PC-3 (cell line): ENCODE measurements around the gene EPG5. TPM values are rescaled to one million over a fixed set of nuclear protein-coding genes. Genes with fewer than 3 reads are reported as not detected.

Source experiments
- ATAC-seq: fragments of 200-7000 bp; cut with Tn5 transposase; 2 replicates; pipeline ENCODE4 v1.9.1; 2020; ENCODE audit warnings: mild to moderate bottlenecking, moderate library complexity
- BruUV-seq: library from RNA; stranded (reverse); fragments of 400-500 nt; replicated peaks from 2 replicates; lab custom pipeline; 2021; lab: Mats Ljungman, UMichigan
- CTCF ChIA-PET: fragments of 300-600 bp; sonication (Branson Sonifier 250); formaldehyde crosslinking; loops from one replicate; lab custom pipeline; 2022; ENCODE audit warnings: antibody characterized with exemption; lab: Charles Lee
- POLR2A ChIA-PET: fragments of 300-600 bp; sonication (Branson Sonifier 250); formaldehyde crosslinking; loops from one replicate; lab custom pipeline; 2022; ENCODE audit warnings: antibody characterized with exemption; ENCODE audit not compliant: unreplicated experiment; lab: Charles Lee
- DNase-seq: peaks from one replicate; pipeline ENCODE4 v3.0.0-alpha.2; 2015
- H2AFZ ChIP-seq: fragments of 300-600 bp; sonication (generic); 2 replicates; pipeline ENCODE4 v1.6.0; 2016; ENCODE audit warnings: antibody characterized with exemption, low read length
- H3F3A ChIP-seq: fragments of 300-600 bp; sonication (generic); one replicate; pipeline ENCODE4 v1.6.0; 2017; ENCODE audit warnings: antibody characterized with exemption, low read length, control low read depth, mild to moderate bottlenecking; ENCODE audit not compliant: unreplicated experiment
- H3K27ac ChIP-seq: fragments of 300-600 bp; sonication (generic); 2 replicates; pipeline ENCODE4 v1.5.1; 2016; ENCODE audit warnings: mild to moderate bottlenecking, low read length
- H3K27me3 ChIP-seq: fragments of 300-600 bp; sonication (generic); 2 replicates; pipeline ENCODE4 v1.6.1; 2016; ENCODE audit warnings: low read length, mixed read lengths
- H3K36me3 ChIP-seq: fragments of 300-600 bp; sonication (generic); 2 replicates; pipeline ENCODE4 v1.6.1; 2016; ENCODE audit warnings: low read depth, mixed run types, low read length, mixed read lengths
- H3K4me1 ChIP-seq: fragments of 300-600 bp; sonication (generic); 2 replicates; pipeline ENCODE4 v1.5.1; 2016; ENCODE audit warnings: low read length; ENCODE audit not compliant: insufficient read depth
- H3K4me2 ChIP-seq: fragments of 300-600 bp; sonication (generic); 2 replicates; pipeline ENCODE4 v1.6.0; 2016; ENCODE audit warnings: low read length
- H3K4me3 ChIP-seq: fragments of 300-600 bp; sonication (generic); 2 replicates; pipeline ENCODE4 v1.5.1; 2016; ENCODE audit warnings: mild to moderate bottlenecking, low read length, mixed read lengths
- H3K79me2 ChIP-seq: fragments of 300-600 bp; sonication (generic); 2 replicates; pipeline ENCODE4 v1.6.1; 2017; ENCODE audit warnings: low read length, mixed read lengths
- H3K9ac ChIP-seq: fragments of 300-600 bp; sonication (generic); 2 replicates; pipeline ENCODE4 v1.6.0; 2016; ENCODE audit warnings: mild to moderate bottlenecking, low read length
- H3K9me2 ChIP-seq: fragments of 300-600 bp; sonication (generic); replicated peaks from 2 replicates; pipeline ENCODE4 v1.6.1; 2016; ENCODE audit warnings: mixed run types, low read length, mixed read lengths
- H3K9me3 ChIP-seq: fragments of 300-600 bp; sonication (generic); 2 replicates; pipeline ENCODE4 v1.6.1; 2016; ENCODE audit warnings: low read length, mixed read lengths
- H4K20me1 ChIP-seq: fragments of 300-600 bp; sonication (generic); 2 replicates; pipeline ENCODE4 v1.6.1; 2016; ENCODE audit warnings: low read length, mixed read lengths
- EZH2 ChIP-seq: fragments of 300-600 bp; sonication (generic); IDR thresholded peaks from one replicate; pipeline ENCODE4 v1.6.1; 2017; ENCODE audit warnings: antibody characterized with exemption, mild to moderate bottlenecking, low read length; ENCODE audit not compliant: unreplicated experiment
- EZH2phosphoT487 ChIP-seq: fragments of 300-600 bp; sonication (generic); IDR thresholded peaks from 2 replicates; pipeline ENCODE4 v1.6.1; 2018; ENCODE audit warnings: mild to moderate bottlenecking, antibody characterized with exemption, low read length, borderline replicate concordance
- intact Hi-C: fragments of 100-400 bp; cut with micrococcal nuclease; formaldehyde crosslinking; loops from 2 replicates; pipeline ENCODE4 v1.9.0; 2023
- total RNA-seq: library from RNA; depleted of rRNA; stranded (reverse); fragments of >200 nt; gene quantifications from 2 replicates; pipeline ENCODE4 v1.2.3, GENCODE V29; 2014
- TF ChIP-seq, protein P1 (sequence below): fragments of 300-600 bp; sonication (generic); conservative IDR thresholded peaks from 2 replicates; pipeline ENCODE4 v1.5.1; 2017; ENCODE audit warnings: antibody characterized with exemption, low read depth, mild to moderate bottlenecking, low read length

Gene EPG5
- total RNA-seq, 1 experiment from 2014 or later, result 7.1 TPM

DNA sequence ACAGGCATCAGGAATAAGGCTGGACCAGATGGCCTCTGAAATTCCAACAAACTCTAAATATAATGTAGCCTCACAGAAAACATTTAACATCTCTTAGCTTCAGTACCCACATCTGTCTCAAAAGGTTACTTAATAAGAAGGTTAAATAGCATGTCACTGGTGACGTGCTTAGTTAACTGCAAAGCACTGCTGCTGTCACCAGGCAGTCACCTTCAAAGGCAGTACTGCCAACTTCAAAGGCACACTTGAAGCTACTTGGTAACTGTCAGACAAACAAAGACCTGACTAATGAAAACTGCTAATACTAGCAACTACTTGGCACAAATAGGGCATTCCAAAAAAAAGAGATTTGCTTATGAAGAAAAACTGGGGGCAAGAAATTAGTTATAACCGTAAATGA, 36.2 kb downstream of the EPG5 start:
- no peaks in the 10 kb centered on the region for H4K20me1 ChIP-seq
- CTCF ChIA-PET, result no interaction called here
- intact Hi-C loops, result no loop called here
- H3K9me3 ChIP-seq, result no peaks in the 10 kb centered on the region
- no peaks in the 10 kb centered on the region for H3K27me3 ChIP-seq
- no peaks in the 10 kb centered on the region for H3F3A ChIP-seq
- H3K9me2 ChIP-seq, result no peaks in the 10 kb centered on the region
- no peaks in the 10 kb centered on the region for H3K4me1 ChIP-seq
- ATAC-seq (no peak), DNase-seq (no peak)
- H3K9ac ChIP-seq, result no peak overlapping the region
- H3K27ac ChIP-seq, result no peak overlapping the region
- POLR2A ChIA-PET, result no interaction called here
- TF ChIP-seq EZH2 (no peak), EZH2phosphoT487 (no peak)
- TF ChIP-seq, protein P1, sequence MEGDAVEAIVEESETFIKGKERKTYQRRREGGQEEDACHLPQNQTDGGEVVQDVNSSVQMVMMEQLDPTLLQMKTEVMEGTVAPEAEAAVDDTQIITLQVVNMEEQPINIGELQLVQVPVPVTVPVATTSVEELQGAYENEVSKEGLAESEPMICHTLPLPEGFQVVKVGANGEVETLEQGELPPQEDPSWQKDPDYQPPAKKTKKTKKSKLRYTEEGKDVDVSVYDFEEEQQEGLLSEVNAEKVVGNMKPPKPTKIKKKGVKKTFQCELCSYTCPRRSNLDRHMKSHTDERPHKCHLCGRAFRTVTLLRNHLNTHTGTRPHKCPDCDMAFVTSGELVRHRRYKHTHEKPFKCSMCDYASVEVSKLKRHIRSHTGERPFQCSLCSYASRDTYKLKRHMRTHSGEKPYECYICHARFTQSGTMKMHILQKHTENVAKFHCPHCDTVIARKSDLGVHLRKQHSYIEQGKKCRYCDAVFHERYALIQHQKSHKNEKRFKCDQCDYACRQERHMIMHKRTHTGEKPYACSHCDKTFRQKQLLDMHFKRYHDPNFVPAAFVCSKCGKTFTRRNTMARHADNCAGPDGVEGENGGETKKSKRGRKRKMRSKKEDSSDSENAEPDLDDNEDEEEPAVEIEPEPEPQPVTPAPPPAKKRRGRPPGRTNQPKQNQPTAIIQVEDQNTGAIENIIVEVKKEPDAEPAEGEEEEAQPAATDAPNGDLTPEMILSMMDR, result no peak
- no peaks in the 10 kb centered on the region for H3K36me3 ChIP-seq
- no TSS peak for BruUV-seq
- no peaks in the 10 kb centered on the region for H3K79me2 ChIP-seq
- no peak overlapping the region for H2AFZ ChIP-seq
- no peak overlapping the region for H3K4me3 ChIP-seq
- H3K4me2 ChIP-seq, result no peak overlapping the region

DNA sequence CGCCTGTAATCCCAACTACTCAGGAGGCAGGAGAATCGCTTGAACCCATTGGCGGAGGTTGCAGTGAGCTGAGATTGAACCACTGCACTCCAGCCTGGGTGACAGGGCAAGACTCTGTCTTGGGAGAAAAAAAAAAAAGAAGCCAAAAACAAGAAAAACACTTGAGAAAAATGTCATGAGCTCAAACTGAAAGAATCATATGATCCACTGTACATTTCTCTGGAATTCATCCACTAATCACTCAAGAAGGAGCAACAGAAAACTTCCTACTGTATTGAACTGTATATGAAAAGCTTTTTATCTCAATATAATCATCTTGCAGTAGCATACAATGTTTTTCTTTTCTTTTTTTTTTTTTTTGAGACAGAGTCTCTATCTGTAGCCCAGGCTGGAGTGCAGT, 40.4 kb downstream of the EPG5 start:
- no peaks in the 10 kb centered on the region for H3K27me3 ChIP-seq
- H4K20me1 ChIP-seq, result no peaks in the 10 kb centered on the region
- no peaks in the 10 kb centered on the region for H3K36me3 ChIP-seq
- H2AFZ ChIP-seq, result no peak overlapping the region
- no peaks in the 10 kb centered on the region for H3K4me1 ChIP-seq
- no peaks in the 10 kb centered on the region for H3K79me2 ChIP-seq
- H3K27ac ChIP-seq, result no peak overlapping the region
- CTCF ChIA-PET, result no interaction called here
- H3K9me2 ChIP-seq, result no peaks in the 10 kb centered on the region
- no peaks in the 10 kb centered on the region for H3F3A ChIP-seq
- no peak overlapping the region for H3K9ac ChIP-seq
- TF ChIP-seq, protein P1, result no peak
- POLR2A ChIA-PET, result no interaction called here
- no peaks in the 10 kb centered on the region for H3K9me3 ChIP-seq
- no peak for ATAC-seq
- no peak overlapping the region for H3K4me2 ChIP-seq
- intact Hi-C loops, result no loop called here
- no TSS peak for BruUV-seq
- no peak for DNase-seq
- no peak overlapping the region for H3K4me3 ChIP-seq

DNA sequence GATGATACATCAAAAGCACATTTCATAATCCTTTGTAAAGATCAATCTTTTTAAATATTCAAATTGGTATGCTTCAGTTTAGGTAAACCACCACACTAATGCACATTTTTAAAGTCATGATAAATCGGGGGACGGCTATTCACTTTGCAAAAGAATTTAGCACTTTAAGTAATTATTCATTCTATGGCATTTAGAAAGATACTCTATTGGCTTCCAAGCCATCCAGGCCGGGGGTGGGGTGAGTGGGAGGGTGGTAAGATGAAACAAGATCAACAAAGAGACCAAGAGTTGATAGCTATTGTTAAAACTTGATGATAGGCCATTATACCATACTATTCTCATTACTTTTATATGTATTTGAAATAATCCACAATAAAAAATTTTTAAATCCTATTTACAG, 41.0 kb downstream of the EPG5 start:
- no peak overlapping the region for H3K9ac ChIP-seq
- no TSS peak for BruUV-seq
- no peaks in the 10 kb centered on the region for H4K20me1 ChIP-seq
- H3K27ac ChIP-seq, result no peak overlapping the region
- ChIA-PET POLR2A (no interaction called here), CTCF (no interaction called here)
- TF ChIP-seq, protein P1, result no peak
- TF ChIP-seq EZH2, result no peak
- no peak for TF ChIP-seq EZH2phosphoT487
- no peaks in the 10 kb centered on the region for H3K27me3 ChIP-seq
- no peak overlapping the region for H3K4me3 ChIP-seq
- no peaks in the 10 kb centered on the region for H3K9me2 ChIP-seq
- DNase-seq (no peak), ATAC-seq (no peak)
- H3K4me2 ChIP-seq, result no peak overlapping the region
- H3K79me2 ChIP-seq, result no peaks in the 10 kb centered on the region
- H3K36me3 ChIP-seq, result no peaks in the 10 kb centered on the region
- intact Hi-C loops, result no loop called here
- H3F3A ChIP-seq, result no peaks in the 10 kb centered on the region
- H3K9me3 ChIP-seq, result no peaks in the 10 kb centered on the region
- no peaks in the 10 kb centered on the region for H3K4me1 ChIP-seq
- H2AFZ ChIP-seq, result no peak overlapping the region
